AG04450 (cell line): ENCODE data around the gene NTNG1. TPM values are rescaled to one million over a fixed set of nuclear protein-coding genes. Genes with fewer than 3 reads are reported as not detected.

Source experiments
- CTCF ChIA-PET: fragments of 300-600, 350-600 bp; formaldehyde crosslinking; extraction: SDS; loops from one replicate; lab custom pipeline; 2022; ENCODE audit warnings: antibody characterized with exemption, inconsistent platforms; lab: Charles Lee
- POLR2A ChIA-PET: fragments of 350-600 bp; formaldehyde crosslinking; extraction: SDS; loops from one replicate; lab custom pipeline; 2021; ENCODE audit warnings: antibody characterized with exemption, inconsistent platforms; lab: Yijun Ruan, JAX
- DNase-seq: peaks from one replicate; pipeline ENCODE4 v3.0.0-alpha.2; 2011; ENCODE audit warnings: low read depth, low spot score
- H3K27ac ChIP-seq: one replicate; pipeline ENCODE4 v1.5.1; 2012; ENCODE audit warnings: low read depth, low read length, control low read depth
- H3K27me3 ChIP-seq: one replicate; pipeline ENCODE4 v1.6.0; 2012; ENCODE audit warnings: low read length; ENCODE audit not compliant: control insufficient read depth, insufficient read depth
- H3K4me3 ChIP-seq: 2 replicates; pipeline ENCODE4 v1.5.1; 2011; ENCODE audit warnings: mild to moderate bottlenecking, low read depth, low read length, control low read depth
- H3K9me3 ChIP-seq: 2 replicates; pipeline ENCODE4 v1.5.1; 2012; ENCODE audit warnings: low read length; ENCODE audit not compliant: control insufficient read depth, insufficient read depth
- polyA plus RNA-seq: library from polyadenylated mRNA; depleted of rRNA; stranded (reverse); fragments of >200 nt; gene quantifications from 2 replicates; pipeline ENCODE4 v1.2.3, GENCODE V29; 2011
- TF ChIP-seq, protein P1 (sequence below): IDR thresholded peaks from 2 replicates; pipeline ENCODE4 v1.5.1; 2011; ENCODE audit warnings: low read depth, low read length, control low read depth, inconsistent platforms

NTNG1 gene
- polyA plus RNA-seq, 1 experiment: 0.32 TPM

DNA sequence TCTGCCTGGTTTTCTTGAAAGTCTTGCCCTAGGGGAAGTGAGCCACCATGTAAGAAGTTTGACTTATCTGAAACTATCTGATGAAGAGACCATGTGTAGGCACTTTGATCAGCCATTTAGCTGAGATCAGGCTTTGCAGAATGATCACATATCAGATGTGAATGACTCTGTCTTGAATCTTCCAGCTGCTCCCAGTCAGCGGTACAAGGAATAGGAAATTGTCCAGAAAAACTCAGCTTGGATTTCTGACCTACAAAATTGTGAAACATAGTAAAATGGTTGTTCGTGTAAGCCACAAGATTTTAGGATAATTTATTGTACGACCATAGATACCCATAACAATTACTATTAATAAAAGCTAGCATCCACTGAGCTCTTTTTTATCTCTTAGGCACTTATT lies 41.9 kb upstream of the NTNG1 start:
- no peaks in the 10 kb centered on the region for H3K27me3 ChIP-seq
- ChIA-PET POLR2A (no interaction called here), CTCF (no interaction called here)
- DNase-seq: no peak
- H3K9me3 ChIP-seq: no peaks in the 10 kb centered on the region
- H3K4me3 ChIP-seq: no peak overlapping the region
- no peak overlapping the region for H3K27ac ChIP-seq
- TF ChIP-seq, protein P1, sequence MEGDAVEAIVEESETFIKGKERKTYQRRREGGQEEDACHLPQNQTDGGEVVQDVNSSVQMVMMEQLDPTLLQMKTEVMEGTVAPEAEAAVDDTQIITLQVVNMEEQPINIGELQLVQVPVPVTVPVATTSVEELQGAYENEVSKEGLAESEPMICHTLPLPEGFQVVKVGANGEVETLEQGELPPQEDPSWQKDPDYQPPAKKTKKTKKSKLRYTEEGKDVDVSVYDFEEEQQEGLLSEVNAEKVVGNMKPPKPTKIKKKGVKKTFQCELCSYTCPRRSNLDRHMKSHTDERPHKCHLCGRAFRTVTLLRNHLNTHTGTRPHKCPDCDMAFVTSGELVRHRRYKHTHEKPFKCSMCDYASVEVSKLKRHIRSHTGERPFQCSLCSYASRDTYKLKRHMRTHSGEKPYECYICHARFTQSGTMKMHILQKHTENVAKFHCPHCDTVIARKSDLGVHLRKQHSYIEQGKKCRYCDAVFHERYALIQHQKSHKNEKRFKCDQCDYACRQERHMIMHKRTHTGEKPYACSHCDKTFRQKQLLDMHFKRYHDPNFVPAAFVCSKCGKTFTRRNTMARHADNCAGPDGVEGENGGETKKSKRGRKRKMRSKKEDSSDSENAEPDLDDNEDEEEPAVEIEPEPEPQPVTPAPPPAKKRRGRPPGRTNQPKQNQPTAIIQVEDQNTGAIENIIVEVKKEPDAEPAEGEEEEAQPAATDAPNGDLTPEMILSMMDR: no peak

DNA sequence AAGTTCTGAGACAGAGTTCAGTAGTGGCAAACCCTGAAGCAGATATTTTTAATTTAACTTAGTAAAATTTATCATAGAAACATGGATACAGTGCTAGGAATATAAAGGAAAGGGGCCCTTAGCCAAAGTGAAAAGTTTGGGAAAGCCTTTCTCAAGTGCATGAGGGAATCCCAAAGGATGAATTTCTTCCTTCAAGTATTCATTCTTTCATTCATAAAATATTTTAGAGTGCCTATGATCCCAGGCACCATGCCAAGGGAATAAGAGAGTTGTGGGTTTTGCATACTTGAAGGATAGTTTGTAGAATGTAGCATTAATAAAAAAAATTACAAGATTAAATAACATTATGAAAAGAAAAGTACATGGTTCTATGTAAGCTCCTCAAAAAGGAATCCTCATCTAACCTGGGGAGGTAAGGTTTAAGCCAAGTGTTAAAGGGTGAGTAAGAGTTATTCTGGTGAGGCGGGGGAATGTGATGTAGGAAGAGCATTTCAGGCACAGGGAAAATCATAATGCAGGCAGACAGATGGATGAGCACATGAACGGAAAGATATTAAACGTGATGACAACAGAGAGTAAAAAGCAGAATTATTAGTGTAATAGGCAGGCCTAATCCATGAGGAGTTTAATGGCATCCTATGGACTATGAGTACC lies 40.4 kb upstream of the NTNG1 start:
- ChIA-PET CTCF (no interaction called here), POLR2A (no interaction called here)
- no peak for DNase-seq
- H3K9me3 ChIP-seq: no peaks in the 10 kb centered on the region
- H3K27me3 ChIP-seq: no peaks in the 10 kb centered on the region
- H3K4me3 ChIP-seq: no peak overlapping the region
- H3K27ac ChIP-seq: no peak overlapping the region
- TF ChIP-seq, protein P1: no peak

DNA sequence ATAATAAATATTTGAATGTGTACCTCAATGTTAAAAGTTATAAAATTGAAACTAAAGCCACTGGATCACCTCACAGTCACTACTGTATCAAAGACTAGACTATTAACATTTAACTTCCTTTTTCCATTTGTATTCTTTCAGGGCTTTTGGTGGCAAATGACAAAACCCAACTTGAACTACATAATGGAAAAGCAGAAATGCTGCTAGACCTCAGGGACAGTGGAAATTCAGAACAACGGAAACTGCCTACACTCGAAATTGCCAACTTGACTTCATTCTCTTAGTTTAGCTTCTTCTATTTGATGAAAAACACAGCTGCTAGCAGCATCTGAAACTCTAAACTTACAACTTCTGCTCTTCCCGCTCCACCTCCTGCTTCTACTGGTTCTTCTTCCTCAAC lies 34.9 kb upstream of the NTNG1 start:
- CTCF ChIA-PET: no interaction called here
- Histone ChIP-seq H3K27ac (no peak overlapping the region), H3K27me3 (no peaks in the 10 kb centered on the region), H3K9me3 (no peaks in the 10 kb centered on the region), H3K4me3 (no peak overlapping the region)
- TF ChIP-seq, protein P1: no peak
- no peak for DNase-seq
- POLR2A ChIA-PET: no interaction called here

DNA sequence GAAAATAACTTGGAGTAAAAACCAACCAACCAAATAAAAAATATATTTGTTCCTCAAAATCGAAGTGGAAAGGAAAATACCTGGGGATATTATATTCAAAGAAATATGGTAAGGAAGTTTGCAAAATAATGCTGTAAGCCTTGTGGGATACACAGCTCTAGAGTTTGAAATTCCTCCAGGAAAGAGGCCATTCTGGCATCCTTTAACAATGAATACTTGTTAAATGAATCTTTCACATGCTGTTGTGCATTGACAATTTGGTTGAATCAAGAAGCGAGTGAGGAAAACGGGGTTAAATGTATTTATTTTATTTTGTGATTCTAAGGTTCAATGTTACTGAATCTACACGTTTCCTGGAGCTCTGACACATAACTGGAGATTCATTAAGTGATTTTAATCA lies 30.5 kb upstream of the NTNG1 start:
- Histone ChIP-seq H3K4me3 (no peak overlapping the region), H3K27ac (no peak overlapping the region), H3K9me3 (no peaks in the 10 kb centered on the region), H3K27me3 (no peaks in the 10 kb centered on the region)
- TF ChIP-seq, protein P1: no peak
- ChIA-PET CTCF (no interaction called here), POLR2A (no interaction called here)
- DNase-seq: no peak

DNA sequence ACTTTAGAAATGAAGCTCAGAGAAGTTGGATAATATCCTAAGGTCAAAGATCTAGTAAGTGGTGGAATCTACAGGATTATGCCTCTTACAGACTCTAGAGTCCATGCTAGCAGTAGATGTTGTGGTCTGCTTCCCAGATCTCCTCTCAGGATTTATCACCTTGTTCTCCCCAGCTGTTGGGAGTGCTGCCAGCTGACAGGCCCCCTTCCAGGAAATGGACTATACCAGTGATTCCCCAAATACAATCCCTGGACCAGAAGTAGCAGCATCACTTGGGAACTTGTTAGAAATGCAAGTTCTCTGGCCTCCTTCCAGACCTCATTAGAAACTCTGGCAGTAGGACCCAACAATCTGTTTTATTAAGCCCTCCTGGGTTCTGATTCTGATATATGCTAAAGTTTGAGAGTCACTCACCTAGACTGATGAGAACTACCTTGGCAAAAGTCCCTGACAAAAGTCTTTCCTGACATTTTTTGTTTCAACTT lies 24.5 kb upstream of the NTNG1 start:
- no peaks in the 10 kb centered on the region for H3K27me3 ChIP-seq
- POLR2A ChIA-PET: no interaction called here
- no peaks in the 10 kb centered on the region for H3K9me3 ChIP-seq
- CTCF ChIA-PET: no interaction called here
- DNase-seq: no peak
- H3K27ac ChIP-seq: no peak overlapping the region
- no peak overlapping the region for H3K4me3 ChIP-seq
- TF ChIP-seq, protein P1: no peak
